HepG2 (cell line): ENCODE data around the gene SLC35B2. TPM values are rescaled to one million over a fixed set of nuclear protein-coding genes. Genes with fewer than 3 reads are reported as not detected.

Experiments
- BORCS8-MEF2B ChIP-seq: sonication (generic); formaldehyde crosslinking; IDR thresholded peaks from 2 replicates; pipeline ENCODE4 v1.8.0; 2022; ENCODE audit warnings: mild to moderate bottlenecking, missing genetic modification reagents
- EEA1 ChIP-seq: sonication (generic); formaldehyde crosslinking; IDR thresholded peaks from 2 replicates; pipeline ENCODE4 v1.5.1; 2020; ENCODE audit warnings: mild to moderate bottlenecking, missing genetic modification reagents, borderline replicate concordance
- FOXA1 ChIP-seq, 2 experiments: fragments of 450-650 bp in 1 of 2; sonication (generic) in 1 of 2; formaldehyde crosslinking in 1 of 2; IDR thresholded peaks; 2 replicates each; pipeline versions ENCODE4 v1.4.0 to v1.6.1; 2016 to 2020; ENCODE audit warnings: missing genetic modification reagents in 1 of 2
- FOXM1 ChIP-seq: sonication (generic); formaldehyde crosslinking; IDR thresholded peaks from 2 replicates; pipeline ENCODE4 v1.5.0; 2020; ENCODE audit warnings: missing genetic modification reagents
- JDP2 ChIP-seq: sonication (generic); formaldehyde crosslinking; IDR thresholded peaks from 2 replicates; pipeline ENCODE4 v1.8.1; 2022; ENCODE audit warnings: missing genetic modification reagents, borderline replicate concordance
- KDM5A ChIP-seq: fragments of 200-600 bp; sonication (generic); IDR thresholded peaks from 2 replicates; pipeline ENCODE4 v1.7.0; 2018; ENCODE audit warnings: antibody characterized with exemption, mild to moderate bottlenecking, low read length, borderline replicate concordance
- MXD4 ChIP-seq: IDR thresholded peaks from 2 replicates; pipeline ENCODE4 v1.6.1; 2016; ENCODE audit warnings: mild to moderate bottlenecking, missing biosample characterization, missing genetic modification reagents
- NAIF1 ChIP-seq: sonication (generic); formaldehyde crosslinking; IDR thresholded peaks from 2 replicates; pipeline ENCODE4 v1.5.0; 2020; ENCODE audit warnings: mild to moderate bottlenecking, missing genetic modification reagents, borderline replicate concordance
- POLR2G ChIP-seq: fragments of 200-400 bp; formaldehyde crosslinking; IDR thresholded peaks from 2 replicates; pipeline ENCODE4 v1.6.1; 2018; ENCODE audit warnings: mild to moderate bottlenecking, low read depth, low read length, moderate library complexity
- PRMT3 ChIP-seq: sonication (generic); formaldehyde crosslinking; IDR thresholded peaks from 2 replicates; pipeline ENCODE4 v1.8.1; 2022; ENCODE audit warnings: low read depth, mild to moderate bottlenecking, moderate library complexity, missing genetic modification reagents, borderline replicate concordance
- SNRNP70 ChIP-seq: fragments of 200-400 bp; formaldehyde crosslinking; IDR thresholded peaks from 2 replicates; pipeline ENCODE4 v1.6.1; 2017; ENCODE audit warnings: mild to moderate bottlenecking, low read depth, low read length, moderate library complexity
- TSC22D2 ChIP-seq: sonication (generic); formaldehyde crosslinking; IDR thresholded peaks from 2 replicates; pipeline ENCODE4 v1.5.1; 2020; ENCODE audit warnings: missing genetic modification reagents, mild to moderate bottlenecking, borderline replicate concordance
- ZNF263 ChIP-seq: sonication (generic); formaldehyde crosslinking; IDR thresholded peaks from 2 replicates; pipeline ENCODE4 v1.4.0; 2020; ENCODE audit warnings: missing genetic modification reagents
- ZNF274 ChIP-seq: sonication (generic); formaldehyde crosslinking; IDR thresholded peaks from 2 replicates; pipeline ENCODE4 v1.5.1; 2020; ENCODE audit warnings: mild to moderate bottlenecking, missing genetic modification reagents
- ZNF337 ChIP-seq: sonication (generic); formaldehyde crosslinking; IDR thresholded peaks from 2 replicates; pipeline ENCODE4 v1.5.1; 2020; ENCODE audit warnings: missing genetic modification reagents, low read depth, mild to moderate bottlenecking, borderline replicate concordance
- ZNF562 ChIP-seq: sonication (generic); formaldehyde crosslinking; IDR thresholded peaks from 2 replicates; pipeline ENCODE4 v1.8.0; 2022; ENCODE audit warnings: missing genetic modification reagents, borderline replicate concordance
- ZNF614 ChIP-seq: IDR thresholded peaks from 2 replicates; pipeline ENCODE4 v1.6.1; 2018; ENCODE audit warnings: missing biosample characterization, missing genetic modification reagents, inconsistent platforms, borderline replicate concordance
- ZNF672 ChIP-seq: sonication (generic); formaldehyde crosslinking; IDR thresholded peaks from 2 replicates; pipeline ENCODE4 v1.8.1; 2022; ENCODE audit warnings: missing genetic modification reagents
- ZNF83 ChIP-seq: sonication (generic); formaldehyde crosslinking; IDR thresholded peaks from 2 replicates; pipeline ENCODE4 v1.4.0; 2020; ENCODE audit warnings: missing genetic modification reagents, mild to moderate bottlenecking, borderline replicate concordance
- polyA plus RNA-seq, 8 experiments: library from polyadenylated mRNA; depleted of rRNA in 3 of 8; stranded (reverse) in 7 of 8; unstranded in 1 of 8; fragments of >200 nt; fragmentation: Illumina TruSeq in 4 of 8; extraction: Trizol in 4 of 8; gene quantifications; 2 replicates each; pipeline versions ENCODE4 v1.2.1 to v1.2.3, GENCODE V29; 2011 to 2016; ENCODE audit warnings: low read depth in 4 of 8, missing spikeins in 1 of 8, mixed read lengths in 1 of 8; ENCODE audit not compliant: insufficient read depth in 1 of 8
- total RNA-seq, 5 experiments: library from RNA; depleted of rRNA; stranded (reverse); fragments of >200 nt; fragmentation: Illumina TruSeq; extraction: Trizol; gene quantifications; 2 replicates each; pipeline ENCODE4 v1.2.3, GENCODE V29; 2016; ENCODE audit warnings: low read depth in 1 of 5
- TF ChIP-seq, protein P1 (sequence below): conservative IDR thresholded peaks from 2 replicates; pipeline ENCODE4 v1.6.1; 2018; ENCODE audit warnings: missing genetic modification reagents
- TF ChIP-seq, protein P2 (sequence below): sonication (generic); formaldehyde crosslinking; IDR thresholded peaks from 2 replicates; pipeline ENCODE4 v1.4.0; 2020; ENCODE audit warnings: missing genetic modification reagents
- TF ChIP-seq, protein P3 (sequence below): sonication (generic); formaldehyde crosslinking; IDR thresholded peaks from 2 replicates; pipeline ENCODE4 v1.5.1; 2020; ENCODE audit warnings: mild to moderate bottlenecking, missing genetic modification reagents, moderate library complexity
- TF ChIP-seq, protein P4 (sequence below): sonication (generic); formaldehyde crosslinking; IDR thresholded peaks from 2 replicates; pipeline ENCODE4 v1.5.0; 2020; ENCODE audit warnings: mild to moderate bottlenecking, low read depth, missing genetic modification reagents, borderline replicate concordance

The SLC35B2 gene
- total and polyA plus RNA-seq, 2 of the 13 experiments (the other 11 are each of a cell fraction or from before 2014, with no cell fraction given): 61.1 to 148 TPM

DNA sequence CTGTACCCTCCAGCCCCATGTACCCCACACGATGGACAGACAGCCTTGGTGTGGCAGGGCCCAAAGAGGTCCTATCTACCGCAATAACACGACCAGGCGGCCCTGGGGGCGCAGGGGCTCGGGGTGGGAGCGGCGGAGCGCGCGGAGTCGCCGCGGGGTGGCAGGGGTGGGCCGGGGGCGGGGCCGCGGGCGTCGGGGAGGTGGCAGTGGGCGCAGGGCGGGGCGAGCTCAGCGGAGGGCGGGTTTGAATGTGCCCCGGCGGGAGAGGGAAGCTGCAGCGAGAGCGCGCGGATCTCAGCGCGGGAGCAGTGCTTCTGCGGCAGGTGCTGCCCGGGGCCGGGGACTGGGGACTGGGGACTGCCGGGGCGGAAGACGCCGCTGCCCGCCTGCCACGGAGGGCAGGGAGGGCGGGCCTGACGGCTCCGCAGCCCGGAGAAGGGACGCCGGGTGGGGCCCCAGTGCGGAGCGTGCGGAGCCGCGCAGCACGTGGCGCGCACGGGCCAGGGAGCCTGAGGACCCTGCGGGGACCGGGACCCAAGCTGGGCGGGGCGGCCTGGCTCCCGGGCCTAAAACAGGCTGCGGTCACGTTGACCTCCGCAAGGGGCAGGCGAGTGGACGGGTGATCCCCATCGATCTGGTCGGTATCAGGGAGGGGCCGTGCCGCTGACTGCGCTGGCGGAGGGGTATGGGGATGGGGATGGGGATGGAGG lies 33.9 kb downstream of the SLC35B2 start, which contains the start of gene SLC29A1 (continued):
- TF ChIP-seq, protein P1, sequence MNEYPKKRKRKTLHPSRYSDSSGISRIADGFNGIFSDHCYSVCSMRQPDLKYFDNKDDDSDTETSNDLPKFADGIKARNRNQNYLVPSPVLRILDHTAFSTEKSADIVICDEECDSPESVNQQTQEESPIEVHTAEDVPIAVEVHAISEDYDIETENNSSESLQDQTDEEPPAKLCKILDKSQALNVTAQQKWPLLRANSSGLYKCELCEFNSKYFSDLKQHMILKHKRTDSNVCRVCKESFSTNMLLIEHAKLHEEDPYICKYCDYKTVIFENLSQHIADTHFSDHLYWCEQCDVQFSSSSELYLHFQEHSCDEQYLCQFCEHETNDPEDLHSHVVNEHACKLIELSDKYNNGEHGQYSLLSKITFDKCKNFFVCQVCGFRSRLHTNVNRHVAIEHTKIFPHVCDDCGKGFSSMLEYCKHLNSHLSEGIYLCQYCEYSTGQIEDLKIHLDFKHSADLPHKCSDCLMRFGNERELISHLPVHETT (CRISPR knock-in tag): no peak; the same call in 1 of the 2 replicates
- TF ChIP-seq ZNF672 (CRISPR knock-in tag): no peak
- no peak for TF ChIP-seq ZNF614 (CRISPR knock-in tag)
- no peak for TF ChIP-seq FOXM1
- TF ChIP-seq NAIF1 (CRISPR knock-in tag): no peak
- TF ChIP-seq ZNF337 (CRISPR knock-in tag): no peak
- TF ChIP-seq PRMT3: no peak; the same call in 1 of the 2 replicates
- TF ChIP-seq ZNF83: peak; percentile 49
- no peak for TF ChIP-seq FOXA1 (IDR thresholded peaks at IDR 0.05)
- peak; percentile 18; the same call in 1 of the 2 replicates for TF ChIP-seq FOXA1 (CRISPR knock-in tag; IDR thresholded peaks at IDR 0.05)
- TF ChIP-seq, protein P2, sequence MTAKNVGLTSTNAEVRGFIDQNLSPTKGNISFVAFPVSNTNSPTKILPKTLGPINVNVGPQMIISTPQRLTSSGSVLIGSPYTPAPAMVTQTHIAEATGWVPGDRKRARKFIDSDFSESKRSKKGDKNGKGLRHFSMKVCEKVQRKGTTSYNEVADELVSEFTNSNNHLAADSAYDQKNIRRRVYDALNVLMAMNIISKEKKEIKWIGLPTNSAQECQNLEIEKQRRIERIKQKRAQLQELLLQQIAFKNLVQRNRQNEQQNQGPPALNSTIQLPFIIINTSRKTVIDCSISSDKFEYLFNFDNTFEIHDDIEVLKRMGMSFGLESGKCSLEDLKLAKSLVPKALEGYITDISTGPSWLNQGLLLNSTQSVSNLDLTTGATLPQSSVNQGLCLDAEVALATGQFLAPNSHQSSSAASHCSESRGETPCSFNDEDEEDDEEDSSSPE (CRISPR knock-in tag): peak; percentile 92
- no peak for TF ChIP-seq JDP2 (CRISPR knock-in tag)
- peak; percentile 81; the same call in 1 of the 2 replicates for TF ChIP-seq MXD4 (CRISPR knock-in tag)
- TF ChIP-seq KDM5A: no peak
- TF ChIP-seq, protein P3, sequence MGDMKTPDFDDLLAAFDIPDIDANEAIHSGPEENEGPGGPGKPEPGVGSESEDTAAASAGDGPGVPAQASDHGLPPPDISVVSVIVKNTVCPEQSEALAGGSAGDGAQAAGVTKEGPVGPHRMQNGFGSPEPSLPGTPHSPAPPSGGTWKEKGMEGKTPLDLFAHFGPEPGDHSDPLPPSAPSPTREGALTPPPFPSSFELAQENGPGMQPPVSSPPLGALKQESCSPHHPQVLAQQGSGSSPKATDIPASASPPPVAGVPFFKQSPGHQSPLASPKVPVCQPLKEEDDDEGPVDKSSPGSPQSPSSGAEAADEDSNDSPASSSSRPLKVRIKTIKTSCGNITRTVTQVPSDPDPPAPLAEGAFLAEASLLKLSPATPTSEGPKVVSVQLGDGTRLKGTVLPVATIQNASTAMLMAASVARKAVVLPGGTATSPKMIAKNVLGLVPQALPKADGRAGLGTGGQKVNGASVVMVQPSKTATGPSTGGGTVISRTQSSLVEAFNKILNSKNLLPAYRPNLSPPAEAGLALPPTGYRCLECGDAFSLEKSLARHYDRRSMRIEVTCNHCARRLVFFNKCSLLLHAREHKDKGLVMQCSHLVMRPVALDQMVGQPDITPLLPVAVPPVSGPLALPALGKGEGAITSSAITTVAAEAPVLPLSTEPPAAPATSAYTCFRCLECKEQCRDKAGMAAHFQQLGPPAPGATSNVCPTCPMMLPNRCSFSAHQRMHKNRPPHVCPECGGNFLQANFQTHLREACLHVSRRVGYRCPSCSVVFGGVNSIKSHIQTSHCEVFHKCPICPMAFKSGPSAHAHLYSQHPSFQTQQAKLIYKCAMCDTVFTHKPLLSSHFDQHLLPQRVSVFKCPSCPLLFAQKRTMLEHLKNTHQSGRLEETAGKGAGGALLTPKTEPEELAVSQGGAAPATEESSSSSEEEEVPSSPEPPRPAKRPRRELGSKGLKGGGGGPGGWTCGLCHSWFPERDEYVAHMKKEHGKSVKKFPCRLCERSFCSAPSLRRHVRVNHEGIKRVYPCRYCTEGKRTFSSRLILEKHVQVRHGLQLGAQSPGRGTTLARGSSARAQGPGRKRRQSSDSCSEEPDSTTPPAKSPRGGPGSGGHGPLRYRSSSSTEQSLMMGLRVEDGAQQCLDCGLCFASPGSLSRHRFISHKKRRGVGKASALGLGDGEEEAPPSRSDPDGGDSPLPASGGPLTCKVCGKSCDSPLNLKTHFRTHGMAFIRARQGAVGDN (CRISPR knock-in tag): peak; percentile 96
- TF ChIP-seq SNRNP70: no peak
- TF ChIP-seq POLR2G: peak; percentile 57
- TF ChIP-seq ZNF263: peak; percentile 68; the same call in 1 of the 2 replicates
- TF ChIP-seq, protein P4, sequence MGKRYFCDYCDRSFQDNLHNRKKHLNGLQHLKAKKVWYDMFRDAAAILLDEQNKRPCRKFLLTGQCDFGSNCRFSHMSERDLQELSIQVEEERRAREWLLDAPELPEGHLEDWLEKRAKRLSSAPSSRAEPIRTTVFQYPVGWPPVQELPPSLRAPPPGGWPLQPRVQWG (CRISPR knock-in tag): no peak
- no peak for TF ChIP-seq ZNF562 (CRISPR knock-in tag)
- TF ChIP-seq EEA1: no peak; the same call in none of the 2 replicates
- TF ChIP-seq ZNF274 (CRISPR knock-in tag): peak; percentile 24; the same call in 1 of the 2 replicates
- no peak for TF ChIP-seq TSC22D2
- TF ChIP-seq BORCS8-MEF2B: peak; percentile 86
